IMR-90 (cell line): Measurements from ENCODE around the gene MIPEP. TPM values are rescaled to one million over a fixed set of nuclear protein-coding genes. Genes with fewer than 3 reads are reported as not detected.

Experiments used
- ATAC-seq: fragments of 200-7000 bp; cut with Tn5 transposase; 2 replicates; pipeline ENCODE4 v1.9.1; 2020; ENCODE audit warnings: low read depth, mild to moderate bottlenecking, moderate library complexity
- BruUV-seq: library from RNA; stranded (reverse); fragments of 400-500 nt; replicated peaks from 2 replicates; lab custom pipeline; 2021; lab: Mats Ljungman, UMichigan
- CTCF ChIA-PET: fragments of 300-600 bp; formaldehyde crosslinking; extraction: SDS; loops from one replicate; lab custom pipeline; 2021; ENCODE audit warnings: antibody characterized with exemption; lab: Yijun Ruan, JAX
- POLR2A ChIA-PET: fragments of 300-600 bp; sonication (Branson Sonifier 250); formaldehyde crosslinking; loops from one replicate; lab custom pipeline; 2022; ENCODE audit warnings: antibody characterized with exemption; ENCODE audit not compliant: unreplicated experiment; lab: Charles Lee
- DNase-seq: peaks from one replicate; pipeline ENCODE4 v3.0.0; 2013
- H2AFZ ChIP-seq: replicated peaks from 2 replicates; pipeline ENCODE3; 2013; ENCODE audit warnings: low read length, mild to moderate bottlenecking; ENCODE audit not compliant: poor library complexity
- H2AK5ac ChIP-seq: 2 replicates; pipeline ENCODE4 v1.6.1; 2013; ENCODE audit warnings: low read depth, low read length, inconsistent platforms
- H2AK9ac ChIP-seq: replicated peaks from 2 replicates; pipeline ENCODE3; 2013; ENCODE audit warnings: mild to moderate bottlenecking, low read depth, low read length, moderate library complexity; ENCODE audit not compliant: poor library complexity
- H2BK120ac ChIP-seq: 2 replicates; pipeline ENCODE4 v1.6.1; 2013; ENCODE audit warnings: low read depth, low read length, inconsistent platforms
- H2BK15ac ChIP-seq: 3 replicates; pipeline ENCODE4 v1.6.1; 2013; ENCODE audit warnings: low read depth, low read length, inconsistent platforms
- H2BK20ac ChIP-seq: 2 replicates; pipeline ENCODE4 v1.6.1; 2013; ENCODE audit warnings: low read depth, mild to moderate bottlenecking, inconsistent platforms, low read length, moderate library complexity
- H2BK5ac ChIP-seq: 2 replicates; pipeline ENCODE4 v1.6.1; 2013; ENCODE audit warnings: mild to moderate bottlenecking, low read depth, low read length, inconsistent platforms; ENCODE audit not compliant: poor library complexity, severe bottlenecking
- H3K14ac ChIP-seq: replicated peaks from 2 replicates; pipeline ENCODE4 v1.6.1; 2013; ENCODE audit warnings: low read depth, low read length, inconsistent platforms
- H3K18ac ChIP-seq: 2 replicates; pipeline ENCODE4 v1.6.1; 2013; ENCODE audit warnings: low read depth, low read length, control low read depth
- H3K23ac ChIP-seq: 2 replicates; pipeline ENCODE4 v1.6.1; 2013; ENCODE audit warnings: low read depth, low read length, inconsistent platforms
- H3K27ac ChIP-seq: 2 replicates; pipeline ENCODE4 v1.5.1; 2013; ENCODE audit warnings: mild to moderate bottlenecking, control low read depth, low read length; ENCODE audit not compliant: insufficient read depth
- H3K27me3 ChIP-seq: 2 replicates; pipeline ENCODE4 v1.6.1; 2013; ENCODE audit warnings: low read length; ENCODE audit not compliant: control insufficient read depth, insufficient read depth
- H3K36me3 ChIP-seq: 2 replicates; pipeline ENCODE4 v1.6.1; 2013; ENCODE audit warnings: low read length, mixed read lengths; ENCODE audit not compliant: control insufficient read depth, insufficient read depth
- H3K4ac ChIP-seq: 2 replicates; pipeline ENCODE4 v1.6.1; 2013; ENCODE audit warnings: low read depth, low read length, inconsistent platforms
- H3K4me1 ChIP-seq: 2 replicates; pipeline ENCODE4 v1.6.1; 2013; ENCODE audit warnings: low read length, mixed read lengths; ENCODE audit not compliant: control insufficient read depth, insufficient read depth
- H3K4me2 ChIP-seq: 2 replicates; pipeline ENCODE4 v1.6.1; 2013; ENCODE audit warnings: low read depth, mild to moderate bottlenecking, control low read depth, low read length, moderate library complexity
- H3K4me3 ChIP-seq: 2 replicates; pipeline ENCODE4 v1.5.1; 2013; ENCODE audit warnings: low read depth, mild to moderate bottlenecking, control low read depth, low read length, moderate library complexity; ENCODE audit not compliant: insufficient read depth
- H3K56ac ChIP-seq: 2 replicates; pipeline ENCODE4 v1.6.1; 2013; ENCODE audit warnings: low read length, inconsistent platforms; ENCODE audit not compliant: insufficient read depth; ENCODE audit errors: extremely low read depth
- H3K79me1 ChIP-seq, 2 experiments: 2 replicates each; pipeline ENCODE4 v1.6.1; 2013; ENCODE audit warnings: low read length in 2 of 2, inconsistent platforms in 1 of 2, low read depth in 1 of 2
- H3K9ac ChIP-seq: 2 replicates; pipeline ENCODE4 v1.6.1; 2013; ENCODE audit warnings: low read depth, low read length, control low read depth
- H3K9me1 ChIP-seq: 2 replicates; pipeline ENCODE4 v1.6.1; 2013; ENCODE audit warnings: low read length, inconsistent platforms; ENCODE audit not compliant: insufficient read depth
- H3K9me3 ChIP-seq: 2 replicates; pipeline ENCODE4 v1.6.1; 2013; ENCODE audit warnings: low read length; ENCODE audit not compliant: control insufficient read depth, insufficient read depth
- H4K20me1 ChIP-seq: 2 replicates; pipeline ENCODE4 v1.6.1; 2013; ENCODE audit warnings: low read length, inconsistent platforms; ENCODE audit not compliant: insufficient read depth
- H4K5ac ChIP-seq: 2 replicates; pipeline ENCODE4 v1.6.1; 2013; ENCODE audit warnings: mild to moderate bottlenecking, low read depth, low read length, control low read depth
- H4K8ac ChIP-seq, 2 experiments: 2 replicates each; pipeline ENCODE4 v1.6.1; 2013; ENCODE audit warnings: low read depth in 2 of 2, low read length in 2 of 2, control low read depth in 1 of 2, inconsistent platforms in 1 of 2
- H4K91ac ChIP-seq: 2 replicates; pipeline ENCODE4 v1.6.1; 2013; ENCODE audit warnings: low read depth, low read length, inconsistent platforms; ENCODE audit not compliant: insufficient read depth
- BHLHE40 ChIP-seq: fragments of 150-350 bp; IDR thresholded peaks from 2 replicates; pipeline ENCODE4 v1.6.1; 2016; ENCODE audit warnings: mild to moderate bottlenecking, low read depth, low read length
- CEBPB ChIP-seq: IDR thresholded peaks from 2 replicates; pipeline ENCODE4 v1.6.1; 2012; ENCODE audit warnings: low read depth, low read length, improper control_type of control experiment
- CHD1 ChIP-seq: IDR thresholded peaks from 2 replicates; pipeline ENCODE4 v1.6.1; 2012; ENCODE audit warnings: low read depth, low read length, improper control_type of control experiment
- CTCF ChIP-seq: conservative IDR thresholded peaks from 2 replicates; pipeline ENCODE4 v1.5.1; 2012; ENCODE audit warnings: mild to moderate bottlenecking, low read depth, low read length, improper control_type of control experiment
- ELK1 ChIP-seq: fragments of 150-350 bp; IDR thresholded peaks from 2 replicates; pipeline ENCODE4 v1.6.1; 2016; ENCODE audit warnings: low read depth, mild to moderate bottlenecking, low read length, moderate library complexity, borderline replicate concordance
- FOS ChIP-seq: fragments of 150-350 bp; IDR thresholded peaks from 2 replicates; pipeline ENCODE4 v1.6.1; 2016; ENCODE audit warnings: low read depth, low read length
- MAFK ChIP-seq: IDR thresholded peaks from 2 replicates; pipeline ENCODE4 v1.6.1; 2012; ENCODE audit warnings: low read depth, low read length, improper control_type of control experiment
- MAZ ChIP-seq: IDR thresholded peaks from 2 replicates; pipeline ENCODE4 v1.6.1; 2012; ENCODE audit warnings: low read depth, mild to moderate bottlenecking, low read length, improper control_type of control experiment, moderate library complexity, borderline replicate concordance
- MXI1 ChIP-seq: IDR thresholded peaks from 2 replicates; pipeline ENCODE4 v1.6.1; 2012; ENCODE audit warnings: low read depth, mild to moderate bottlenecking, low read length, moderate library complexity, borderline replicate concordance
- NFE2L2 ChIP-seq: fragments of 150-350 bp; IDR thresholded peaks from 2 replicates; pipeline ENCODE4 v1.6.1; 2016; ENCODE audit warnings: low read depth, mild to moderate bottlenecking, low read length
- POLR2A ChIP-seq: IDR thresholded peaks from 2 replicates; pipeline ENCODE4 v1.6.1; 2012; ENCODE audit warnings: mild to moderate bottlenecking, low read depth, low read length
- RAD21 ChIP-seq: IDR thresholded peaks from 2 replicates; pipeline ENCODE4 v1.6.1; 2012; ENCODE audit warnings: low read length, improper control_type of control experiment
- RCOR1 ChIP-seq: IDR thresholded peaks from 2 replicates; pipeline ENCODE4 v1.6.1; 2012; ENCODE audit warnings: mild to moderate bottlenecking, low read length, improper control_type of control experiment; ENCODE audit not compliant: insufficient replicate concordance
- RFX5 ChIP-seq: IDR thresholded peaks from 2 replicates; pipeline ENCODE4 v1.8.0; 2012; ENCODE audit warnings: low read depth, mild to moderate bottlenecking, low read length, moderate library complexity
- SMC3 ChIP-seq: fragments of 150-350 bp; IDR thresholded peaks from 2 replicates; pipeline ENCODE4 v1.6.1; 2016; ENCODE audit warnings: low read depth, mild to moderate bottlenecking, antibody characterized with exemption, low read length, moderate library complexity
- USF2 ChIP-seq: fragments of 150-350 bp; IDR thresholded peaks from 2 replicates; pipeline ENCODE4 v1.6.1; 2017; ENCODE audit warnings: mild to moderate bottlenecking, antibody characterized with exemption, low read length, low read depth
- WGBS, 2 experiments: methylation state at CpG; one replicate each; pipeline versions ENCODE4 v1.1.5 to v1.1.7; 2013; ENCODE audit warnings: missing lambda C conversion rate in 2 of 2; ENCODE audit not compliant: insufficient read length in 1 of 2; ENCODE audit errors: extremely low coverage in 2 of 2; 5-methylcytosine and 5-hydroxymethylcytosine counted together
- dilution Hi-C: fragments of 300-500 bp; cut with HindIII; formaldehyde crosslinking; loops from one replicate; pipeline ENCODE4 v1.14.3; 2018; ENCODE audit warnings: low sequenced_read_pairs; ENCODE audit not compliant: unreplicated experiment
- in situ Hi-C: fragments of 300-500 bp; cut with MboI; formaldehyde crosslinking; loops from 3 replicates; pipeline ENCODE4 v1.14.3; 2019; ENCODE audit warnings: low sequenced_read_pairs, inconsistent platforms, mixed read lengths
- intact Hi-C: fragments of 100-400 bp; cut with micrococcal nuclease; formaldehyde crosslinking; loops from 2 replicates; pipeline ENCODE4 v1.10.0; 2022
- polyA plus RNA-seq, 3 experiments: library from polyadenylated mRNA; depleted of rRNA; stranded (reverse); fragments of >200 nt; gene quantifications; 2 replicates each; pipeline ENCODE4 v1.2.3, GENCODE V29; 2012; ENCODE audit warnings: low replicate concordance in 1 of 3
- total RNA-seq: library from RNA; depleted of rRNA; stranded (reverse); fragments of >200 nt; gene quantifications from 2 replicates; pipeline ENCODE4 v1.2.3, GENCODE V29; 2012

The MIPEP gene
- total and polyA plus RNA-seq, 2 of the 4 experiments (the other 2 are of a cell fraction), result 15.0 to 21.5 TPM

- Histone ChIP-seq H2AK9ac (no peak overlapping the region), H4K5ac (no peak overlapping the region), H2BK15ac (no peak overlapping the region), H4K20me1 (no peaks in the 10 kb centered on the region), H3K36me3 (peaks cover 8% of the 10 kb centered on the region; the same call in 1 of the 2 replicates), H4K91ac (no peak overlapping the region), H3K4ac (no peak overlapping the region), H3K4me3 (no peak overlapping the region), H3K23ac (no peak overlapping the region), H2AK5ac (no peak overlapping the region), H3K27me3 (no peaks in the 10 kb centered on the region), H3K9me3 (peaks cover 6% of the 10 kb centered on the region), H2AFZ (no peak overlapping the region), H3K14ac (no peak overlapping the region), H2BK120ac (no peak overlapping the region), H3K56ac (no peak overlapping the region), H3K4me2 (no peak overlapping the region), H2BK20ac (no peak overlapping the region), H3K9ac (no peak overlapping the region), H4K8ac (no peak overlapping the region), H3K27ac (no peak overlapping the region), H2BK5ac (no peak overlapping the region), H3K9me1 (no peaks in the 10 kb centered on the region), H3K4me1 (peaks cover 2% of the 10 kb centered on the region; the same call in 1 of the 2 replicates), H3K79me1 (no peaks in the 10 kb centered on the region), H3K18ac (no peak overlapping the region)
- CTCF ChIA-PET, result interaction anchor here (1.5 kb wide), 1 partner anchor 11 kb away, joined by 4 read pairs; no protein-coding TSS in a partner anchor
- intact Hi-C loops, result no loop called here
- DNase-seq (no peak), ATAC-seq (no peak)
- in situ Hi-C loops, result no loop called here
- no CpG with 5 or more reads among the region's 4 CpGs for WGBS, 2 experiments
- BruUV-seq, result no TSS peak
- dilution Hi-C loops, result no loop called here
- POLR2A ChIA-PET, result no interaction called here
- TF ChIP-seq ELK1 (no peak), RCOR1 (no peak), RAD21 (no peak), SMC3 (no peak), POLR2A (no peak), CTCF (no peak), USF2 (no peak), BHLHE40 (no peak), CHD1 (no peak), MXI1 (no peak), CEBPB (no peak), MAZ (no peak), NFE2L2 (no peak), RFX5 (no peak), FOS (no peak), MAFK (no peak)
Observed at GRCh38 chr13:23828086-23828485, 61.1 kb downstream of the MIPEP start.
